ENCODE data around the gene STX5.

The STX5 gene

DNA sequence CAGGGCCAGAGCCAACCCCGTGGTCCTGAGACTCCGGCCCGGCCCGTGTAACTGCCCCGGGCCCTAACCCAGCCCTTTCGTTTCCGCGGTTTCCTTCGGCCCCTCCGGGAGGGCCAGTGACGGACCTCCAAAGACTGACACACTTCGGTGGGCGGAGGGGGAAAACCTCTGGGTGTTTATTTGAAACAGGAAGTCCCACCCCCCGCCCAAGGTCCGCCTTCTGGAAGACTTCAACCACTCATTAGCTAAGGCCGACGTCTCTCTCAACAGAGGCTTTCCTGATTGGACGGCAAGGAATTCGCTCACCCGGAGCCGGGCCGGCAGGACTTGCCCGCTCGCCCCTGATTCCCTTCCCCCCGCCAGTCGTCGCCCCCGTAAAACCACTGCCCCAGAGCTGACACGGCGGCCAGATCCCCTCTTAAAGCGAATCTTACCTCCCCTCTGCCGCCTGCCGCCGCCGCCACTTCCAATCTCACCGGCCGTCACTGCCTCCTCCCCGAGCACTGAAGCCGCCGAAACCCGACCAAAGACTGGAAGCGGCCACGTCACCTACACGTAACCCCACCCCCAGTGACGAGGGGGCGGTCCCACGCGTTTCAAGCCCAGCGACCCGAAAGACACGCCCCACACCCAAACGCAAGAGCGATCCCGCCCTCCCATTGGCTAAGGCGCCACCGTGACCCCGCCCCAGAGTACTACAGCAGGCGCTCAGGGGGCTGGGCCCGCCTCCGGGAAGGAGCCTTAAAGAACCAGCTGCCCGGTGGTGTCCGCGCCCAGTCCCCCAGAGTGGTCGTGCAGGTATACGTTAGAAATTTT lies at the start of gene STX5:
Gene STX5, minus strand, starts transcription at position 532 of the 816 bp plus-strand sequence. CDS start 808 bp downstream, outside the sequence.
- in situ Hi-C loops (cut with MboI; ENCODE audit: low sequenced_read_pairs), result no loop called here

DNA sequence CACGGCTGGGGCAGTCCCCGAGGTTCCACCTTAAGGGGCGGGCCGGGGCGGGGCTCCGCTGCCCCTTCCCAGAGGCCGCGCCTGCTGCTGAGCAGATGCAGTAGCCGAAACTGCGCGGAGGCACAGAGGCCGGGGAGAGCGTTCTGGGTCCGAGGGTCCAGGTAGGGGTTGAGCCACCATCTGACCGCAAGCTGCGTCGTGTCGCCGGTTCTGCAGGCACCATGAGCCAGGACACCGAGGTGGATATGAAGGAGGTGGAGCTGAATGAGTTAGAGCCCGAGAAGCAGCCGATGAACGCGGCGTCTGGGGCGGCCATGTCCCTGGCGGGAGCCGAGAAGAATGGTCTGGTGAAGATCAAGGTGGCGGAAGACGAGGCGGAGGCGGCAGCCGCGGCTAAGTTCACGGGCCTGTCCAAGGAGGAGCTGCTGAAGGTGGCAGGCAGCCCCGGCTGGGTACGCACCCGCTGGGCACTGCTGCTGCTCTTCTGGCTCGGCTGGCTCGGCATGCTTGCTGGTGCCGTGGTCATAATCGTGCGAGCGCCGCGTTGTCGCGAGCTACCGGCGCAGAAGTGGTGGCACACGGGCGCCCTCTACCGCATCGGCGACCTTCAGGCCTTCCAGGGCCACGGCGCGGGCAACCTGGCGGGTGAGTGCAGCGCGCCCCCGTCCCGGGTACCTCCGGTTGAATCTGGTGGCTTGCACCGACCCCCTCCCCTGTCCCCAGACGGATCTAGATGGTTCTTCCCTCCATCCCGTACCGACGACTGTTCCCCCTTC lies 49.1 kb upstream of the STX5 start, which contains the start of gene SLC3A2:
Gene SLC3A2, plus strand, starts transcription at position 94 of the 776 bp plus-strand sequence. Its CDS starts 128 bp downstream, at position 222.
- in situ Hi-C loops (cut with MboI; ENCODE audit: low sequenced_read_pairs), result no loop called here

GRCh38 chr11:62880231-62880802 lies 48.5 kb upstream of the STX5 start:
- in situ Hi-C loops (cut with MboI; ENCODE audit: low sequenced_read_pairs), result no loop called here

- in situ Hi-C loops (cut with MboI; ENCODE audit: low sequenced_read_pairs), result no loop called here
These were observed 47.6 kb upstream of the STX5 start for GRCh38 chr11:62879235-62879978.

DNA sequence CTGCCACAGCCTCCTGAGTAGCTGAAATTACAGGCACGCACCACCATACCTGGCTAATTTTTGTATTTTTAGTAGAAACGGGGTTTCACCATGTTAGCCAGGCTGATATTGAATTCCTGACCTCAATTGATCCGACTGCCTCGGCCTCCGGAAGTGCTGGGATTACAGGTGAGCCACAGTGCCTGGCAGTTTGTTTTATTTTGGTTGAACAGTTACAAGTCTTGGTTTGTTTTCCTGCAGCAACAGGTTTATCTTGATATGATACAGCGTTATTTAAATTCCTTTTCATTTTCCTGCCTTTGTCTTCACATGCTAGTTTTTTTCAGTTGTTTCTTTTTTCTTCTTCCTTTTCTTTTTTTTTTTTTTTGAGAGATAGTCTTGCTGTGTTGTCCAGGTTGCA lies 44.9 kb upstream of the STX5 start:
- in situ Hi-C loops (cut with MboI; ENCODE audit: low sequenced_read_pairs), result no loop called here

DNA sequence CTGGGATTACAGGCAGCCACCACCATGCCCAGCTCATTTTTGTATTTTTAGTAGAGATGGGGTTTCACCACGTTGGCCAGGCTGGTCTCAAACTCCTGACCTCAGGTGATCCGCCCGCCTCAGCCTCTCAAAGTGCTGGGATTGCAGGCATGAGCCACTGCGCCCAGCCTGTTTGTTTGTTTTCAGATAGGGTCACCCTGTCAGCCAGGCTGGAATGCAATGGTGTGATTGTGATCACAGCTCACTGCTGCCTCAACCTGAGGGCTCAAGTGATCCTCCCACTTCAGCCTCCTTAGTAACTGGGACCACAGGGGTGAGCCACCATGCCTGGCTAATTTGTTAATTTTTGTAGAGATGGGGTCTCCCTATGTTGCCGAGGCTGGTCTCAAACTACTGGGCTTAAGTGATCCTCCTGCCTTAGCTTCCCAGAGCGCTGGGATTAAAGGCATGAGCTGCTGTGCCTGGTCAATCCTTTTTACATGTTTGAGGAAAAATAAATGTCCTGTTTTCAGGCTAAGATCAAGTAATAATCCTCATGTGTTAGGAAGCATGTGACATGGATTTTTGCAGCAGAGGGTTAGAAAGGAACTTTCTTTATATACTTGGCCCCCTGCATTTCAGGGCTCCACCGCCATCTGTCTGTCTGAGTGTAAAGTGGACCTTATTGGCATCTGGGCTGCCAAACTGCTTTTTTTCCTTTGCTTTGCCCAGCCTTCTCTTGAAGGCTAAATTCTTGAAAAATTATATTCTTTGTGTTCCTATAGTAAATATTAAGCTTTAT lies 44.0 kb upstream of the STX5 start:
- in situ Hi-C loops (cut with MboI; ENCODE audit: low sequenced_read_pairs), result no loop called here

DNA sequence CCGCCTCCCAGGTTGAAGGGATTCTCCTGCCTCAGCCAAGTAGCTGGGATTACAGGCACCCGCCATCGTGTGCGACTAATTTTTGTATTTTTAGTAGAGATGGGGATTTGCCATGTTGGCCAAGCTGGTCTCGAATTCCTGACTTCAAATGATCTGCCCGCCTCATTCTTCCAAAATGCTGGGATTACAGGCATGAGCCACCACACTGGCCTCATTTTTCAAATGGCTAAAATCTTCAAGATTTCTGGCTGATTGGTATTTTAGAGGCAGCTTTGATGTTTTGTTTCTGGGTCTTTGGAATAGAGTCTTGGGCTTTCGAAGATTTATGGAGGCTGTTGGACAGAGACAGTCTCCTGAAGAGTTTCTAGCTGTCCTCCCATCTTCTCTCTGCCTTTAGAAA lies 43.0 kb upstream of the STX5 start:
- in situ Hi-C loops (cut with MboI; ENCODE audit: low sequenced_read_pairs), result loop anchor here (25.0 kb wide), 1 partner anchor 488 kb away; no protein-coding TSS in a partner anchor

DNA sequence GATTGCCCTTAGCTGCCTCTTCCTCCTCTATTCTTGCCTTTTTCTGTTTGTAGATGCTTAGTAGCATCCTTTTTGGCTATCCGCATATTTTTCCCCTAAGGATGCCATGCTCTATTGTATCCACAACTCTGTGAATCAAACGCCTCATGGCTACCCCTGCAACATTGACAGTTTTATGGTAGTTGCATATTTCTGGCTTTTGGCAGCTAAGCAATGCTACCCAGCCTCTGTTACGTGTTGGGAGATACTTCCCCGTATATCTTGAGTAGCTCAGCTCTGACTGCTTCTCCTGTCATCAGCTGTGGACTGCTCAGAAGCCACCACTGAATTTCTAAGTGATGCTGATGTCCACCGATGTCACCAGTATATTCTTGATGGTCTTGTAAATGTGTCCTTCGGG lies 33.8 kb upstream of the STX5 start:
- in situ Hi-C loops (cut with MboI; ENCODE audit: low sequenced_read_pairs), result loop anchor here (25.0 kb wide), 1 partner anchor 478 kb away; no protein-coding TSS in a partner anchor

DNA sequence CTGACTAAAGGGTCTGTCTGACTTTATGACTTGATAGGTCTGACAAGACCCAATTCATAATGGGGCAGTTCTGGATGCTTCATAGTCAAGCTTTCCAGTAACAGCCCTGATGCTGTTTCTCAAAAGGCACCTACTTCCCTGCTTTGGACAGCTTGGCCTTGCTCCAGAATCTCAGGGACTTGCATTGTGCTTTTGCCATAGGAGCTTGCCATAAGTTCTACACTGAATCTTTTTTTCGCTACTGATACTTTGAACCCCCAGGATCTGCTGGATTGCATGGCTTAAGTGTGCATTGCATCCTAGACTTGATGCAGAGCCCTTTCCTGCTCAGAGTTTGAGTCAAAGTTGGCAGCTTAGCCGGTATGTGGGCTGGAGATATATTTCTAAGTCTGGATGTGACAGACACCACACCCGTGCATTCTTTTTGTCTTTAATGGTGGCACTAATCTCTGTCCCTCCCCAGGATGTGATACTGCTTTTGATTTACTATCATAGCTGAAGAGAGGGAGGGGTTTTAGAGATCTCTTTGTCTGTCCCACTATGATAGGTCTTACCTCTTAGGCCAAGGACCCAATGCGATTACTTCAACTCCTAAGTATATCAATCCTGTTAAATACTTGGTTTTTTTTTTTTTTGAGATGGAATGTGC lies 32.0 kb upstream of the STX5 start:
- in situ Hi-C loops (cut with MboI; ENCODE audit: low sequenced_read_pairs), result loop anchor here (25.0 kb wide), 1 partner anchor 477 kb away; no protein-coding TSS in a partner anchor

DNA sequence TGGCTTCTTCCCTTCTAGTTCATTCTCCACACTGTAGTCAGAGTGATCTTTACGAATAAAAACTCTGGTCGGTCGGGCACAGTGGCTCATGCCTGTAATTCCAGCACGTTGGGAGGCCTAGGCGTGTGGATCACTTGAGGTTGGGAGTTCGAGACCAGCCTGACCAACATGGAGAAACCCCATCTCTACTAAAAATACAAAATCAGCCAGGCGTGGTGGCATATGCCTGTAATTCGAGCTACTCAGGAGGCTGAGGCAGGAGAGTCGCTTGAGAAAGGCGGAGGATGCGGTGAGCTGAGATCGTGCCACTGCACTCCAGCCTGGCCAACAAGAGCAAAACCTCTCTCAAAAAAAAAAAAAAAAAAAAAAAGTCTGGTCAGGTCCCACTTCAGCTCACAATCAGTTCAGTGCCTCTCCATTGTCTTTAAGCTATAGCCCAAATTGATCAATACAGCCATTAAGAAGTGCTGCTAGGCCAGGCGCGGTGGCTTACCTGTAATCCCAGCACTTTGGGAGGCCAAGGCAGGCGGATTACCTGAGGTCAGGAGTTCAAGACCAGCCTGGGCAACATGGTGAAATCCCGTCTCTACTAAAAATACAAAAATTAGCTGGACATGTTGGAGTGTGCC lies 29.8 kb upstream of the STX5 start:
- in situ Hi-C loops (cut with MboI; ENCODE audit: low sequenced_read_pairs), result loop anchor here (25.0 kb wide), 1 partner anchor 474 kb away; no protein-coding TSS in a partner anchor

DNA sequence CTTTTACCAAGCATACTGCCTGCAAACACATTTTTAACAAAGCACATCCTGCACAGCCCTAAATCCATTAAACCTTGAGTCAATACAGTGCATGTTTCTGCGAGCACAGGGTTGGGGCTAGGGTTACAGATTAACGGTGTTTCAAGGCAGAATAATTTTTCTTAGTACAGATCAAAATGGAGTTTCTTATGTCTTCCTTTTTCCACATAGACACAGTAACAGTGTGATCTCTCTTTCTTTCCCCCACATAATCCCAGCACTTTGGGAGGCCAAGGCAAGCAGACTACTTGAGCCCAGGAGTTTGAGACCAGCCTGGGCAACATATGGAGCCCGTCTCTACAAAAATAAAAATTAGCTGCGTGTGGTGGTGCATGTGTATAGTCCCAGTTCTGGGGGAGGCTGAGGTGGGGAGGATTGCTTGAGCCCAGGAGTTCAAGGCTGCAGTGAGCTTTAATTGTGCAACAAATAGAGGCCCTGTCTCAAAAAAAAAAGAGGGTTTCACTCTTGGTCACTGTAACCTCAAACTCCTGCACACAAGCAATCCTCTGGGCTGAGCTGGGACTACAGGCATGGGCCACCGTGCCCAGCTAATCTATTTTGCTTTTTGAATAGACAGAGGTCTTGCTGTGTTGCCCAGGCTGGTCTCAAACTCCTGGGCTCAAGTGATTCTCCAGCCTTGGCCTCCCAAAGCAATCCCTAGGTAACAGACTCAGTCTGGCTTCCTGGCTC lies 29.1 kb upstream of the STX5 start:
- in situ Hi-C loops (cut with MboI; ENCODE audit: low sequenced_read_pairs), result loop anchor here (25.0 kb wide), 1 partner anchor 474 kb away; no protein-coding TSS in a partner anchor

GRCh38 chr11:62859281-62859703 lies 27.4 kb upstream of the STX5 start:
- in situ Hi-C loops (cut with MboI; ENCODE audit: low sequenced_read_pairs), result loop anchor here (25.0 kb wide), 1 partner anchor 472 kb away; no protein-coding TSS in a partner anchor

GRCh38 chr11:62858201-62858600 lies 26.4 kb upstream of the STX5 start:
- in situ Hi-C loops (cut with MboI; ENCODE audit: low sequenced_read_pairs), result loop anchor here (25.0 kb wide), 1 partner anchor 471 kb away; no protein-coding TSS in a partner anchor

DNA sequence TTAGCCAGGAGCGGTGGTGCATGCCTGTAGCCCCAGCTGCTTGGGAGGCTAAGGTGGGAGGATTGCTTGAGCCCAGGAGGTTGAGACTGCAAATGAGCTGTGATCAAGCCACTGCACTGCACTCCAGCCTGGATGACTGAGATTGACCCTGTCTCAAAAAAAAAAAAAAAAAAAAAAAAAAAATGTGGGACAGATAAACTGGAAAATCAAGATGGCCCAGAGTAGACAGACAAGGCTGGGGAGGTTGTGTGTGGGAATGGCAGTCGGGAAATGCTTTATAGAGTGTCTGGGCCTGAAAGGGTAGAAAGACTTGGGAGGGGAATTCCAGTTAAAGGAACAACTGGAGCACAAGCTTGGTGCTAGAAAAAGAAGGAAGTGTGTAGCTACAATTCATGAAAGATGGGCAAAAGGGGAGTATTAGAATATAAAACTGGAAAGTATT lies 25.7 kb upstream of the STX5 start:
- in situ Hi-C loops (cut with MboI; ENCODE audit: low sequenced_read_pairs), result loop anchor here (25.0 kb wide), 1 partner anchor 470 kb away; no protein-coding TSS in a partner anchor

DNA sequence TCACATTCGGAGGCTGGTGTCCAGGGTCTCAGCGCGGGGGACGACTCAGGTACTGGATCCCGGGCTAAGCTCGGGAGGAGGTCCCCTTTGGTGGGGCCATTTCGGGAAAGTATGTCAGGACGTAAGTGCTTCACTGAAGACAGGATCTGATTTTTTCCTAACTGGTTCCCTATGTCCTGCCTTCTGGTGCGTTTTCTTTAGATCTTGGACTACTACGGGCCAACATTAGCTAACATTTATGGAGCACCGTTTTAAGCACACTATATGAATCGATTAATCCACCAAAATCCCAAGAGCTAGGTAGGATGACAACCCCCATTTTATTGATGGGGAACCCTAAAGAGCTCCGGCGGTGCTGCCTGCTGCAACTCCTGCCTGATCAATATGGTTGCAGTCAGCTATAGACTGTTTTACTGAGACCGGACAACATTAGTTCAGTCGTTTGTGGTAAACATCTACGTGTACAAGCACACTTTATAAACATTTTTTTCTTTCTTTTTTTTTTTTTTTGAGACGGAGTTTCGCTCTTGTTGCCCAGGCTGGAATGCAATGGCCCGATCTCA lies 24.6 kb upstream of the STX5 start:
- in situ Hi-C loops (cut with MboI; ENCODE audit: low sequenced_read_pairs), result loop anchor here (25.0 kb wide), 1 partner anchor 469 kb away; no protein-coding TSS in a partner anchor

GRCh38 chr11:62855571-62856332 lies 23.9 kb upstream of the STX5 start:
- in situ Hi-C loops (cut with MboI; ENCODE audit: low sequenced_read_pairs), result loop anchor here (25.0 kb wide), 1 partner anchor 468 kb away; no protein-coding TSS in a partner anchor

Measured in HL-60/S4 treated with phorbol 12-myristate 13-acetate at 8.2 ng/mL for 4 days and 3 days (cell line).